ENCODE data around the gene LMO3. TPM values are rescaled to one million over a fixed set of nuclear protein-coding genes. Genes with fewer than 3 reads are reported as not detected.

LMO3 gene
- polyA plus RNA-seq, 1 experiment, result not detected

DNA sequence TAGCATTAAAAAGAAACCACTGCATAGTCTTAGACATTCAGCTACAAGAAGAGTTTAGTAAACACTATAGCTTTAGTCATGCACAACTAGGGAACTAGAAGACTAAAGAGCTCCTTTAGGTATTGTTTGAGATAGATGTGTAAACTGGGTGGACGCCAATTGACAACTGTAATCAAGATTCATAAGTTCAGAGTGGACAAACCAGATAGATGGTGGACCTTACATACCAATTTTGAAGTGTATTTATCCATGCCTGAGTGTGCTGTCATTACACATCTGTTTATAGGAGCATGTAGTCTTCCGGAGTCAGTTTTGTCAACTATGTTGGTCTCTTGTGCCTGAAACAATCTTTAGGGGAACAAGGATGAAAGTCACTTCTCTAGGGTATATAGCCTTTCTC, 96.6 kb downstream of the LMO3 start:
- no peak for DNase-seq (ENCODE audit: low read depth)
- Histone ChIP-seq H3K27me3 (ENCODE audit: control insufficient read depth, insufficient read depth, low read length) (no peaks in the 10 kb centered on the region), H3K4me3 (ENCODE audit: low read depth, low read length) (no peak overlapping the region), H3K36me3 (ENCODE audit: control insufficient read depth, insufficient read depth, low read length) (no peaks in the 10 kb centered on the region)
- POLR2A ChIA-PET, result no interaction called here
- CTCF ChIA-PET, result no interaction called here
- TF ChIP-seq, protein P1, sequence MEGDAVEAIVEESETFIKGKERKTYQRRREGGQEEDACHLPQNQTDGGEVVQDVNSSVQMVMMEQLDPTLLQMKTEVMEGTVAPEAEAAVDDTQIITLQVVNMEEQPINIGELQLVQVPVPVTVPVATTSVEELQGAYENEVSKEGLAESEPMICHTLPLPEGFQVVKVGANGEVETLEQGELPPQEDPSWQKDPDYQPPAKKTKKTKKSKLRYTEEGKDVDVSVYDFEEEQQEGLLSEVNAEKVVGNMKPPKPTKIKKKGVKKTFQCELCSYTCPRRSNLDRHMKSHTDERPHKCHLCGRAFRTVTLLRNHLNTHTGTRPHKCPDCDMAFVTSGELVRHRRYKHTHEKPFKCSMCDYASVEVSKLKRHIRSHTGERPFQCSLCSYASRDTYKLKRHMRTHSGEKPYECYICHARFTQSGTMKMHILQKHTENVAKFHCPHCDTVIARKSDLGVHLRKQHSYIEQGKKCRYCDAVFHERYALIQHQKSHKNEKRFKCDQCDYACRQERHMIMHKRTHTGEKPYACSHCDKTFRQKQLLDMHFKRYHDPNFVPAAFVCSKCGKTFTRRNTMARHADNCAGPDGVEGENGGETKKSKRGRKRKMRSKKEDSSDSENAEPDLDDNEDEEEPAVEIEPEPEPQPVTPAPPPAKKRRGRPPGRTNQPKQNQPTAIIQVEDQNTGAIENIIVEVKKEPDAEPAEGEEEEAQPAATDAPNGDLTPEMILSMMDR (IDR thresholded peaks at IDR 0.05; ENCODE audit: insufficient read depth, low read depth, low read length), result no peak

DNA sequence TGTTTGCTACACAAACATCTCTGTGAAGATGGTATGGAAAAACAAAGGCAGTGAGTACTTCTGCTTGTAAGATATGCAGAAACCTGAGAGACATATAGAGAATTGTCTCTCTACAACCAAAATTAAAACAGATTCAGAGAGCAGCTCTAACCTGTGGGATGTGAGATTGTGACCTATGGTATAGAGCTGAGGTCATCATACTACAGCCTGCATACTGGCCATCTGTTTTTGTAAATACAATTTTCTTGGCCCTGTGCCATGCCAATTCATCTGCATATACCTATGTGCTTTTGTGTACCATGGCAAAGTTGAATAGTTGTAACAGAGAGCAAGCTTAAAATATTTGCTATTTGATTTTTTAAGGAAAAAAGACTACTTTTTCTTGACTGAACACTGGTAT, 99.6 kb downstream of the LMO3 start:
- Histone ChIP-seq H3K36me3 (ENCODE audit: control insufficient read depth, insufficient read depth, low read length) (no peaks in the 10 kb centered on the region), H3K4me3 (ENCODE audit: low read depth, low read length) (no peak overlapping the region), H3K27me3 (ENCODE audit: control insufficient read depth, insufficient read depth, low read length) (no peaks in the 10 kb centered on the region)
- TF ChIP-seq, protein P1 (IDR thresholded peaks at IDR 0.05; ENCODE audit: insufficient read depth, low read depth, low read length), result no peak
- ChIA-PET CTCF (no interaction called here), POLR2A (no interaction called here)
- DNase-seq (ENCODE audit: low read depth), result no peak

DNA sequence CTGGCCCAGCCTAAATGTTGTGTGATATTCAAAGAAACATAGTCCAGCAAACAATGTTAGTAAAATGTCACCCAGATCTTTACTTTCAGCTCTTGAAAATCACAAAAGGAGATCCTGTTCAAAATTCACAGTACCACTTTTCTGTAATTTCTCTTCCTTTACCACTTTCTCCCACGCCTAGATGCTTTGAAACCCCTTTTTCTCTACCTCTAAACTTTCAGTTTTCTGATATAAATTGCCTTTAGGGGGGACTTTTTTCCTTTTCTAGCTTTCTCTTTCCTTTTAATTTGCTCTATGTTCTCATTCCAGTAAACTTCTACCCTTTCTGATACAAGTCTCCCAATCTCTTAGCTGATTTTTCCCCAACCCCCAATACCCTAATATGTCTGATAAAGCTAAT, 101.8 kb downstream of the LMO3 start:
- no peaks in the 10 kb centered on the region for H3K27me3 ChIP-seq (ENCODE audit: control insufficient read depth, insufficient read depth, low read length)
- H3K4me3 ChIP-seq (ENCODE audit: low read depth, low read length), result no peak overlapping the region
- ChIA-PET CTCF (no interaction called here), POLR2A (no interaction called here)
- no peak for DNase-seq (ENCODE audit: low read depth)
- TF ChIP-seq, protein P1 (IDR thresholded peaks at IDR 0.05; ENCODE audit: insufficient read depth, low read depth, low read length), result no peak
- no peaks in the 10 kb centered on the region for H3K36me3 ChIP-seq (ENCODE audit: control insufficient read depth, insufficient read depth, low read length)

DNA sequence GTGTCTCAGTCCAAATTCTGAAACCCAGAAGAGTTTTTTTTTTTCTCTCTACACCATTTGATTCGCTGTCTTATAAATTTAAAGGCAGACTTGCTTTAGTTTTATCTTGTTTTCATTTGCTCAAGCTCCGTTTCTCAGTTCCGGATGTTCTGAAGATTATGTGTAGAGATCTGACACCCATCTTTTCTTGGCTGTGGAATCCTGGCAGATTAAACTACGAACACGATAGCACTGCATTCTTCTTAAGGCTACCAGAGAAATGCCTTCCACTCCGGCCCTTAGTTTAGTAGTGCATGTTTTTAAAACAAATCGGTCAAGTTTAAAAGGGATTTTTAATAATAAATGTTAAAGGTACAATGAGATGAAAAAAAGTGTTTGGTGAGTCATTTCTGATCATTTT, 106.4 kb downstream of the LMO3 start:
- ChIA-PET CTCF (no interaction called here), POLR2A (no interaction called here)
- Histone ChIP-seq H3K36me3 (ENCODE audit: control insufficient read depth, insufficient read depth, low read length) (no peaks in the 10 kb centered on the region), H3K4me3 (ENCODE audit: low read depth, low read length) (no peak overlapping the region), H3K27me3 (ENCODE audit: control insufficient read depth, insufficient read depth, low read length) (no peaks in the 10 kb centered on the region)
- TF ChIP-seq, protein P1 (IDR thresholded peaks at IDR 0.05; ENCODE audit: insufficient read depth, low read depth, low read length), result no peak
- no peak for DNase-seq (ENCODE audit: low read depth)

Measured in BJ (cell line).